HCEC 1CT (cell line): ENCODE data around the gene BTRC.
A peak's percentile ranks its signal among the peaks of the same experiment; 100 is the strongest.

Experiments used
- DNase-seq: peaks from one replicate; pipeline ENCODE4 v3.0.0-alpha.2; 2017

BTRC gene

GRCh38 chr10:101569622-101570427 lies 215.9 kb downstream of the BTRC start:
- DNase-seq: peak; percentile 35

GRCh38 chr10:101570428-101571270 lies 216.7 kb downstream of the BTRC start:
- DNase-seq: peak; percentile 38

- no peak for DNase-seq
These were observed 217.4 kb downstream of the BTRC start for GRCh38 chr10:101571271-101571925.

GRCh38 chr10:101572126-101572525 lies 218.2 kb downstream of the BTRC start:
- DNase-seq: no peak

- no peak for DNase-seq
These were observed 218.8 kb downstream of the BTRC start for GRCh38 chr10:101572785-101573184.

- no peak for DNase-seq
These were observed 220.2 kb downstream of the BTRC start for GRCh38 chr10:101573885-101574753.

- DNase-seq: no peak
These were observed 221.1 kb downstream of the BTRC start for GRCh38 chr10:101575091-101575490.

- no peak for DNase-seq
These were observed 221.7 kb downstream of the BTRC start for GRCh38 chr10:101575580-101576210.

GRCh38 chr10:101576211-101576863 lies 222.4 kb downstream of the BTRC start:
- no peak for DNase-seq

GRCh38 chr10:101577121-101577871 lies 223.3 kb downstream of the BTRC start:
- no peak for DNase-seq

- DNase-seq: no peak
These were observed 224.2 kb downstream of the BTRC start for GRCh38 chr10:101578192-101578591.

GRCh38 chr10:101578803-101579515 lies 225.0 kb downstream of the BTRC start:
- no peak for DNase-seq

- DNase-seq: no peak
These were observed 225.5 kb downstream of the BTRC start for GRCh38 chr10:101579516-101579870.

GRCh38 chr10:101580486-101581399 lies 226.8 kb downstream of the BTRC start:
- no peak for DNase-seq

- DNase-seq: no peak
These were observed 231.9 kb downstream of the BTRC start for GRCh38 chr10:101585841-101586240.

- DNase-seq: peak; percentile 91
These were observed 234.0 kb downstream of the BTRC start, which contains the start of the genes DPCD and POLL for GRCh38 chr10:101587725-101588653. Gene DPCD, plus strand, starts transcription at chr10:101588321. Its CDS starts 16 bp downstream, at chr10:101588337. Gene POLL, minus strand, starts transcription at chr10:101588257. Its CDS starts 897 bp downstream, at chr10:101587360.

GRCh38 chr10:101588879-101589278 lies 234.9 kb downstream of the BTRC start:
- no peak for DNase-seq
